Activated CD4-positive, alpha-beta T cell treated with anti-CD3 and anti-CD28 coated beads, Interleukin-2, amount 50 U/mL, for 48 hours (primary cell): ENCODE measurements around the gene TBC1D14.
"Not testable (repeated sequence)": the region's sequence is repeated elsewhere in the genome, so short reads cannot be mapped to it uniquely, and the experiment has no call there.

ENCODE experiments used
- DNase-seq, 2 experiments: peaks; one replicate each; pipeline ENCODE4 v3.0.0-alpha.2; 2020

TBC1D14 gene

GRCh38 chr4:6909113-6909969, at the start of gene TBC1D14:
TSS of gene TBC1D14 (plus strand) at chr4:6909826. CDS start at chr4:6923390, 13,564 bp downstream.
- peak; percentile 85 to 88 for DNase-seq

- DNase-seq, result no peak
Observed at GRCh38 chr4:6868386-6868785, 41.2 kb upstream of the TBC1D14 start.

- DNase-seq, result no peak
Observed at GRCh38 chr4:6869944-6870343, 39.7 kb upstream of the TBC1D14 start.

GRCh38 chr4:6873291-6873690, 36.3 kb upstream of the TBC1D14 start:
- no peak for DNase-seq

GRCh38 chr4:6873792-6874461, 35.7 kb upstream of the TBC1D14 start:
- DNase-seq, result peak; percentile 83 to 87

GRCh38 chr4:6874981-6875380, 34.6 kb upstream of the TBC1D14 start:
- DNase-seq, result no peak

GRCh38 chr4:6875431-6875831, 34.2 kb upstream of the TBC1D14 start:
- no peak for DNase-seq

GRCh38 chr4:6876440-6876839, 33.2 kb upstream of the TBC1D14 start:
- DNase-seq, result no peak

GRCh38 chr4:6877067-6877466, 32.6 kb upstream of the TBC1D14 start:
- DNase-seq, result no peak

- DNase-seq, result no peak
Observed at GRCh38 chr4:6878451-6879059, 31.1 kb upstream of the TBC1D14 start.

GRCh38 chr4:6880691-6881090, 28.9 kb upstream of the TBC1D14 start:
- DNase-seq, result no peak

- DNase-seq, result no peak
Observed at GRCh38 chr4:6881908-6882307, 27.7 kb upstream of the TBC1D14 start.

GRCh38 chr4:6884341-6884870, 25.2 kb upstream of the TBC1D14 start:
- no peak for DNase-seq

GRCh38 chr4:6885953-6886557, 23.6 kb upstream of the TBC1D14 start:
- no peak for DNase-seq

GRCh38 chr4:6886886-6887285, 22.7 kb upstream of the TBC1D14 start:
- DNase-seq, result no peak

- DNase-seq, result no peak
Observed at GRCh38 chr4:6887591-6888371, 21.8 kb upstream of the TBC1D14 start.

GRCh38 chr4:6888506-6889071, 21.0 kb upstream of the TBC1D14 start:
- no peak for DNase-seq

GRCh38 chr4:6889101-6889735, 20.4 kb upstream of the TBC1D14 start:
- DNase-seq, result no peak

GRCh38 chr4:6889736-6890324, 19.8 kb upstream of the TBC1D14 start:
- no peak for DNase-seq

GRCh38 chr4:6890358-6890757, 19.3 kb upstream of the TBC1D14 start:
- DNase-seq, result no peak

GRCh38 chr4:6890971-6891370, 18.7 kb upstream of the TBC1D14 start:
- DNase-seq, result not testable (repeated sequence)
